ENCODE results near the gene SELENOW.
"Not testable (repeated sequence)": the region's sequence is repeated elsewhere in the genome, so short reads cannot be mapped to it uniquely, and the experiment has no call there.

SELENOW gene

GRCh38 chr19:47778049-47778953 lies at the start of gene SELENOW:
Gene SELENOW (plus strand): TSS chr19:47778703. CDS start chr19:47778786, 83 bp downstream.
- DNase-seq (ENCODE audit: low spot score): peak; percentile 66

GRCh38 chr19:47729468-47729798 lies 49.1 kb upstream of the SELENOW start:
- DNase-seq (ENCODE audit: low spot score): no peak

- no peak for DNase-seq (ENCODE audit: low spot score)
Observed at GRCh38 chr19:47729799-47730520, 48.5 kb upstream of the SELENOW start.

- DNase-seq (ENCODE audit: low spot score): no peak
Observed at GRCh38 chr19:47730521-47730889, 48.0 kb upstream of the SELENOW start.

GRCh38 chr19:47730910-47731309 lies 47.6 kb upstream of the SELENOW start:
- DNase-seq (ENCODE audit: low spot score): no peak

GRCh38 chr19:47735131-47735530 lies 43.4 kb upstream of the SELENOW start:
- DNase-seq (ENCODE audit: low spot score): no peak

GRCh38 chr19:47740866-47741519 lies 37.5 kb upstream of the SELENOW start:
- DNase-seq (ENCODE audit: low spot score): no peak

- no peak for DNase-seq (ENCODE audit: low spot score)
Observed at GRCh38 chr19:47741544-47742140, 36.9 kb upstream of the SELENOW start.

- DNase-seq (ENCODE audit: low spot score): no peak
Observed at GRCh38 chr19:47742634-47743033, 35.9 kb upstream of the SELENOW start.

- peak; percentile 98 for DNase-seq (ENCODE audit: low spot score)
Observed at GRCh38 chr19:47745010-47745901, 33.2 kb upstream of the SELENOW start, which contains the start of gene NOP53. Gene NOP53 (plus strand): TSS chr19:47745546. CDS start chr19:47745560, 14 bp downstream.

GRCh38 chr19:47746129-47746528 lies 32.4 kb upstream of the SELENOW start:
- DNase-seq (ENCODE audit: low spot score): not testable (repeated sequence)

- DNase-seq (ENCODE audit: low spot score): no peak
Observed at GRCh38 chr19:47749326-47749725, 29.2 kb upstream of the SELENOW start.

- no peak for DNase-seq (ENCODE audit: low spot score)
Observed at GRCh38 chr19:47750752-47751151, 27.8 kb upstream of the SELENOW start.

GRCh38 chr19:47752440-47753211 lies 25.9 kb upstream of the SELENOW start:
- DNase-seq (ENCODE audit: low spot score): no peak

GRCh38 chr19:47754206-47755064 lies 24.1 kb upstream of the SELENOW start:
- no peak for DNase-seq (ENCODE audit: low spot score)

GRCh38 chr19:47755065-47755761 lies 23.3 kb upstream of the SELENOW start:
- no peak for DNase-seq (ENCODE audit: low spot score)

- DNase-seq (ENCODE audit: low spot score): no peak
Observed at GRCh38 chr19:47755762-47756626, 22.5 kb upstream of the SELENOW start.

GRCh38 chr19:47756627-47756929 lies 21.9 kb upstream of the SELENOW start:
- DNase-seq (ENCODE audit: low spot score): no peak
